ENCODE results near the gene UNCX.
"Not testable (repeated sequence)": the region's sequence is repeated elsewhere in the genome, so short reads cannot be mapped to it uniquely, and the experiment has no call there.

The UNCX gene

GRCh38 chr7:1257863-1258262, 25.2 kb downstream of the UNCX start:
- DNase-seq (no peak), ATAC-seq (no peak)

GRCh38 chr7:1259621-1260243, 27.1 kb downstream of the UNCX start:
- no peak for DNase-seq
- ATAC-seq = no peak

GRCh38 chr7:1260244-1260635, 27.6 kb downstream of the UNCX start:
- ATAC-seq = no peak
- DNase-seq = no peak

- not testable (repeated sequence) for ATAC-seq, DNase-seq
Measured at GRCh38 chr7:1261036-1261435, 28.4 kb downstream of the UNCX start.

- ATAC-seq (no peak), DNase-seq (no peak)
Measured at GRCh38 chr7:1262441-1262840, 29.8 kb downstream of the UNCX start.

- DNase-seq (no peak), ATAC-seq (no peak)
Measured at GRCh38 chr7:1263391-1263951, 30.8 kb downstream of the UNCX start.

- DNase-seq (no peak), ATAC-seq (no peak)
Measured at GRCh38 chr7:1264345-1265280, 31.9 kb downstream of the UNCX start.

GRCh38 chr7:1267016-1267900, 34.6 kb downstream of the UNCX start:
- DNase-seq (no peak), ATAC-seq (no peak)

GRCh38 chr7:1268076-1268815, 35.6 kb downstream of the UNCX start:
- ATAC-seq (no peak), DNase-seq (no peak)

- ATAC-seq (no peak), DNase-seq (no peak)
Measured at GRCh38 chr7:1268866-1269265, 36.2 kb downstream of the UNCX start.

- ATAC-seq = no peak
Measured at GRCh38 chr7:1269336-1269890, 36.7 kb downstream of the UNCX start.

GRCh38 chr7:1270181-1270580, 37.5 kb downstream of the UNCX start:
- DNase-seq (no peak), ATAC-seq (no peak)

More at GRCh38 chr7:1269336-1269890, 36.7 kb downstream of the UNCX start:
- DNase-seq = no peak

- ATAC-seq = no peak
- DNase-seq = no peak
Measured at GRCh38 chr7:1271046-1271445, 38.4 kb downstream of the UNCX start.

- ATAC-seq = no peak
- DNase-seq = no peak
Measured at GRCh38 chr7:1271656-1272055, 39.0 kb downstream of the UNCX start.

GRCh38 chr7:1272136-1272535, 39.5 kb downstream of the UNCX start:
- not testable (repeated sequence) for ATAC-seq, DNase-seq

- ATAC-seq = no peak
- no peak for DNase-seq
Measured at GRCh38 chr7:1274121-1274875, 41.6 kb downstream of the UNCX start.

GRCh38 chr7:1274876-1275375, 42.3 kb downstream of the UNCX start:
- DNase-seq (no peak), ATAC-seq (no peak)

- ATAC-seq (no peak), DNase-seq (no peak)
Measured at GRCh38 chr7:1275451-1276381, 43.0 kb downstream of the UNCX start.

GRCh38 chr7:1276626-1277175, 44.0 kb downstream of the UNCX start:
- ATAC-seq = no peak

More at GRCh38 chr7:1276626-1277175, 44.0 kb downstream of the UNCX start:
- no peak for DNase-seq

Data from stimulated activated naive CD8-positive, alpha-beta T cell treated with anti-CD3 and anti-CD28 coated beads, Interleukin-15, Interleukin-2, amounts not matched to agents 100 U/mL and 50 U/mL, for 24 hours (primary cell).